K562 (cell line): Measurements from ENCODE around the gene INPP5D. TPM values are rescaled to one million over a fixed set of nuclear protein-coding genes. Genes with fewer than 3 reads are reported as not detected.

ENCODE experiments used
- ATAC-seq: fragments of 200-7000 bp; cut with Tn5 transposase; 3 replicates; pipeline ENCODE4 v1.9.1; 2020; ENCODE audit warnings: moderate library complexity
- BruUV-seq: library from RNA; stranded (reverse); fragments of 400-500 nt; replicated peaks from 2 replicates; lab custom pipeline; 2021; lab: Mats Ljungman, UMichigan
- CTCF ChIA-PET: fragments of 300-600 bp; formaldehyde crosslinking; extraction: SDS; loops from one replicate; lab custom pipeline; 2021; ENCODE audit warnings: low intra/inter-chr PET ratio; lab: Yijun Ruan, JAX
- POLR2A ChIA-PET: fragments of 300-600, 350-650 bp; sonication (Branson Sonifier 250); formaldehyde crosslinking; extraction: SDS; loops from one replicate; lab custom pipeline; 2021; ENCODE audit warnings: antibody characterized with exemption, inconsistent platforms; lab: Yijun Ruan, JAX
- DNase-seq, 4 experiments: peaks; one replicate each; pipeline versions ENCODE4 v3.0.0 to v3.0.0-alpha.2; 2011 to 2018; ENCODE audit warnings: low spot score in 3 of 4, mixed read lengths in 3 of 4; ENCODE audit errors: extremely low read depth in 1 of 4
- FAIRE-seq: peaks from 2 replicates; lab custom pipeline; 2011; peaks lifted over from hg19 to GRCh38; lab: Jason Lieb, UNC
- H2AFZ ChIP-seq: 2 replicates; pipeline ENCODE4 v1.6.0; 2011; ENCODE audit warnings: low read depth, low read length, control low read depth, inconsistent platforms
- H3K27ac ChIP-seq: fragments of 200-600 bp; 3 replicates; pipeline ENCODE4 v1.8.0; 2011; ENCODE audit warnings: low read depth, mild to moderate bottlenecking, control low read depth, inconsistent platforms, low read length, moderate library complexity, mixed read lengths; ENCODE audit errors: extremely low read depth
- H3K27me3 ChIP-seq, 2 experiments: fragments of 300-600 bp in 1 of 2; 2 replicates in 1 of 2; 3 replicates in 1 of 2; pipeline versions ENCODE4 v1.6.0 to v1.8.0; 2011; ENCODE audit warnings: inconsistent platforms in 2 of 2, low read length in 2 of 2, mild to moderate bottlenecking in 1 of 2, mixed read lengths in 1 of 2, moderate library complexity in 1 of 2; ENCODE audit not compliant: control insufficient read depth in 2 of 2, insufficient read depth in 2 of 2
- H3K36me3 ChIP-seq: fragments of 300-600 bp; 3 replicates; pipeline ENCODE4 v1.8.0; 2011; ENCODE audit warnings: mild to moderate bottlenecking, low read length, inconsistent platforms; ENCODE audit not compliant: control insufficient read depth, insufficient read depth
- H3K4me1 ChIP-seq, 2 experiments: fragments of 200-600 bp in 1 of 2; replicated peaks in 1 of 2; 2 replicates in 1 of 2; 3 replicates in 1 of 2; pipeline versions ENCODE4 v1.5.1 to v1.8.0; 2011; ENCODE audit warnings: inconsistent platforms in 2 of 2, low read length in 2 of 2, mild to moderate bottlenecking in 1 of 2, mixed read lengths in 1 of 2, moderate library complexity in 1 of 2; ENCODE audit not compliant: control insufficient read depth in 2 of 2, insufficient read depth in 2 of 2
- H3K4me2 ChIP-seq: 2 replicates; pipeline ENCODE4 v1.6.1; 2011; ENCODE audit warnings: low read length, control low read depth, inconsistent platforms, mixed read lengths; ENCODE audit not compliant: insufficient read depth
- H3K4me3 ChIP-seq: fragments of 200-600 bp; sonication (generic), shearing (Covaris generic); 2 replicates; pipeline ENCODE4 v1.5.1; 2016; ENCODE audit warnings: control low read depth, inconsistent platforms
- H3K79me2 ChIP-seq: fragments of 200-600 bp; 3 replicates; pipeline ENCODE4 v1.8.0; 2011; ENCODE audit warnings: low read length, inconsistent platforms; ENCODE audit not compliant: control insufficient read depth, insufficient read depth
- H3K9ac ChIP-seq, 2 experiments: 2 replicates each; pipeline versions ENCODE4 v1.6.0 to v1.6.1; 2011; ENCODE audit warnings: low read depth in 2 of 2, low read length in 2 of 2, control low read depth in 1 of 2, inconsistent platforms in 1 of 2, mild to moderate bottlenecking in 1 of 2, mixed read lengths in 1 of 2; ENCODE audit not compliant: insufficient read depth in 1 of 2
- H3K9me1 ChIP-seq: one replicate; pipeline ENCODE4 v1.6.0; 2011; ENCODE audit warnings: inconsistent platforms, mild to moderate bottlenecking, low read length, moderate library complexity; ENCODE audit not compliant: control insufficient read depth, insufficient read depth
- H3K9me3 ChIP-seq: replicated peaks from 2 replicates; pipeline ENCODE4 v1.5.1; 2011; ENCODE audit warnings: low read depth, low read length, inconsistent platforms; ENCODE audit not compliant: control insufficient read depth, insufficient read depth
- H4K20me1 ChIP-seq: replicated peaks from 2 replicates; pipeline ENCODE4 v1.6.1; 2011; ENCODE audit warnings: low read length, inconsistent platforms, mixed read lengths; ENCODE audit not compliant: control insufficient read depth, insufficient read depth
- ETV6 ChIP-seq, 3 experiments: fragments of 150-350 bp in 1 of 3; sonication (generic) in 1 of 3; formaldehyde crosslinking in 1 of 3; IDR thresholded peaks; 2 replicates each; pipeline versions ENCODE4 v1.6.1 to v1.8.0; 2014 to 2022; ENCODE audit warnings: borderline replicate concordance in 2 of 3, low read depth in 2 of 3, antibody characterized with exemption in 1 of 3, low read length in 1 of 3, mild to moderate bottlenecking in 1 of 3, missing genetic modification reagents in 1 of 3
- HNRNPLL ChIP-seq: fragments of 200-400 bp; formaldehyde crosslinking; IDR thresholded peaks from 2 replicates; pipeline ENCODE4 v1.6.1; 2017; ENCODE audit warnings: low read length, low read depth, mild to moderate bottlenecking; ENCODE audit not compliant: poor library complexity, severe bottlenecking
- NRF1 ChIP-seq, 2 experiments: fragments of 450-650 bp; IDR thresholded peaks in 1 of 2; conservative IDR thresholded peaks in 1 of 2; 2 replicates each; pipeline ENCODE4 v1.6.1; 2014; ENCODE audit warnings: mild to moderate bottlenecking in 2 of 2
- SRF ChIP-seq, 2 experiments: fragments of 250-450, 450-650 bp in 1 of 2; sonication (Bioruptor Pico) in 1 of 2; sonication (generic) in 1 of 2; formaldehyde crosslinking; IDR thresholded peaks; 2 replicates each; pipeline versions ENCODE4 v1.5.0 to v1.5.1; 2020 to 2022; ENCODE audit warnings: mild to moderate bottlenecking in 1 of 2, missing genetic modification reagents in 1 of 2
- TCF3 ChIP-seq: sonication (generic); formaldehyde crosslinking; IDR thresholded peaks from 2 replicates; pipeline ENCODE4 v1.4.0; 2020; ENCODE audit warnings: mild to moderate bottlenecking, missing genetic modification reagents
- ZFP36 ChIP-seq: fragments of 150-350 bp; IDR thresholded peaks from 2 replicates; pipeline ENCODE4 v1.6.1; 2018; ENCODE audit warnings: low read length, low read depth; ENCODE audit not compliant: partially characterized antibody
- WGBS: fragments of 100-300 bp; shearing (Covaris generic); methylation state at CpG from one replicate; pipeline ENCODE4 v1.1.6; 2016; ENCODE audit warnings: low coverage, mixed read lengths; ENCODE audit not compliant: insufficient coverage; ENCODE audit errors: missing lambda C conversion rate; 5-methylcytosine and 5-hydroxymethylcytosine counted together
- in situ Hi-C: fragments of 300-500 bp; cut with MboI; formaldehyde crosslinking; loops from 4 replicates; pipeline ENCODE4 v1.15.0; 2018; ENCODE audit warnings: inconsistent platforms, mixed read lengths
- intact Hi-C: fragments of 100-400 bp; cut with micrococcal nuclease; formaldehyde crosslinking; loops from 2 replicates; pipeline ENCODE4 v1.14.2; 2022
- polyA plus RNA-seq, 8 experiments: library from polyadenylated mRNA; depleted of rRNA in 4 of 8; stranded (reverse) in 5 of 8; unstranded in 3 of 8; fragments of >200 nt; fragmentation: Nextera tagmentation in 2 of 8; fragmentation: Illumina TruSeq in 1 of 8; extraction: Ambion mirVana in 2 of 8; extraction: Trizol in 1 of 8; gene quantifications; 2 replicates each; pipeline versions ENCODE4 v1.2.1 to v1.2.3, GENCODE V29; 2011 to 2014; ENCODE audit warnings: inconsistent platforms in 1 of 8, missing spikeins in 1 of 8
- total RNA-seq, 7 experiments: library from RNA; depleted of rRNA in 6 of 7; stranded (reverse); fragments of >200 nt in 6 of 7; fragmentation: Illumina TruSeq in 2 of 7; extraction: Trizol in 2 of 7; gene quantifications; 2 replicates each; pipeline versions ENCODE4 v1.2.1 to v1.2.3, GENCODE V29; 2011 to 2021; ENCODE audit warnings: low replicate concordance in 1 of 7
- TF ChIP-seq, protein P1 (sequence below): sonication (generic); IDR thresholded peaks from 2 replicates; pipeline ENCODE4 v1.6.1; 2016

The INPP5D gene
- total and polyA plus RNA-seq, 9 of the 15 experiments (the other 6 are each of a cell fraction or from before 2014, with no cell fraction given) = 0.55 to 6.2 (median 2.2) TPM

- Histone ChIP-seq H3K9me3 (no peaks in the 10 kb centered on the region), H3K27me3 (no peaks in the 10 kb centered on the region), H3K9me1 (no peaks in the 10 kb centered on the region), H3K4me1 (peaks cover 11 to 20% of the 10 kb centered on the region in 2 experiments; a peak in 4 of 5 replicates), H2AFZ (peak overlapping the region; percentile 34), H4K20me1 (no peaks in the 10 kb centered on the region), H3K9ac (no peak overlapping the region; a peak in 1 of 4 replicates), H3K4me3 (no peak overlapping the region), H3K36me3 (no peaks in the 10 kb centered on the region), H3K27ac (no peak overlapping the region), H3K79me2 (no peaks in the 10 kb centered on the region)
- CTCF ChIA-PET = no interaction called here
- peak in 1 of 4 experiments; percentile 58 for DNase-seq
- peak; percentile 73 for FAIRE-seq
- intact Hi-C loops = loop anchor here (10.0 kb wide), 1 partner anchor 69 kb away; no protein-coding TSS in a partner anchor
- peak; percentile 80 for ATAC-seq
- in situ Hi-C loops = no loop called here
- WGBS = 8% methylated on average over 4 of the region's 4 CpGs
- no TSS peak for BruUV-seq
- TF ChIP-seq ZFP36 (peak; percentile 51), HNRNPLL (peak; percentile 81), ETV6 (IDR thresholded peaks at IDR 0.05; ENCODE audit: borderline replicate concordance in 1 of 2, low read depth in 2 of 2, low read length in 1 of 2) (no peak), ETV6 (CRISPR knock-in tag; IDR thresholded peaks at IDR 0.05; ENCODE audit: borderline replicate concordance) (no peak), SRF (CRISPR knock-in tag; IDR thresholded peaks at IDR 0.05) (no peak), TCF3 (CRISPR knock-in tag) (peak; percentile 29; the same call in 1 of the 2 replicates), NRF1 (conservative IDR thresholded peaks at IDR 0.05 in 1 of 2, IDR thresholded peaks at IDR 0.05 in 1 of 2) (peak; percentile 40 to 55; a peak in 3 of 4 replicates)
- TF ChIP-seq, protein P1, sequence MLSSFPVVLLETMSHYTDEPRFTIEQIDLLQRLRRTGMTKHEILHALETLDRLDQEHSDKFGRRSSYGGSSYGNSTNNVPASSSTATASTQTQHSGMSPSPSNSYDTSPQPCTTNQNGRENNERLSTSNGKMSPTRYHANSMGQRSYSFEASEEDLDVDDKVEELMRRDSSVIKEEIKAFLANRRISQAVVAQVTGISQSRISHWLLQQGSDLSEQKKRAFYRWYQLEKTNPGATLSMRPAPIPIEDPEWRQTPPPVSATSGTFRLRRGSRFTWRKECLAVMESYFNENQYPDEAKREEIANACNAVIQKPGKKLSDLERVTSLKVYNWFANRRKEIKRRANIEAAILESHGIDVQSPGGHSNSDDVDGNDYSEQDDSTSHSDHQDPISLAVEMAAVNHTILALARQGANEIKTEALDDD = peak; percentile 95
- TF ChIP-seq, all 486 proteins: peak for 5
- POLR2A ChIA-PET = interaction anchor here (0.8 to 1.1 kb wide), 4 partner anchors 16 to 25 kb away, joined by 3 to 4 read pairs (median 3); no protein-coding TSS in a partner anchor
- H3K4me2 ChIP-seq = no peak overlapping the region
These were observed 183.2 kb downstream of the INPP5D start for GRCh38 chr2:233243348-233243747.
